HG03354 (cell line): ENCODE measurements around the gene SYCP2.
"Not testable (repeated sequence)": the region's sequence is repeated elsewhere in the genome, so short reads cannot be mapped to it uniquely, and the experiment has no call there.

ENCODE experiments used
- ATAC-seq: cut with Tn5 transposase; IDR thresholded peaks from one replicate; pipeline ENCODE4 v1.9.1; 2021; ENCODE audit warnings: mild to moderate bottlenecking; ENCODE audit not compliant: unreplicated experiment, poor library complexity, severe bottlenecking

The SYCP2 gene

GRCh38 chr20:59933296-59933848 lies at the start of gene SYCP2:
Gene SYCP2, minus strand, starts transcription at chr20:59933637. Its CDS starts 11,224 bp downstream, at chr20:59922413.
- ATAC-seq: peak; percentile 11

- ATAC-seq: no peak
These were observed 49.6 kb upstream of the SYCP2 start for GRCh38 chr20:59983076-59983475.

GRCh38 chr20:59977086-59977485 lies 43.6 kb upstream of the SYCP2 start:
- no peak for ATAC-seq

GRCh38 chr20:59976156-59976782 lies 42.8 kb upstream of the SYCP2 start:
- ATAC-seq: no peak

- no peak for ATAC-seq
These were observed 38.8 kb upstream of the SYCP2 start for GRCh38 chr20:59972037-59972801.

GRCh38 chr20:59971428-59971827 lies 38.0 kb upstream of the SYCP2 start:
- no peak for ATAC-seq

GRCh38 chr20:59966428-59966827 lies 33.0 kb upstream of the SYCP2 start:
- no peak for ATAC-seq

- ATAC-seq: no peak
These were observed 28.7 kb upstream of the SYCP2 start for GRCh38 chr20:59962155-59962554.

- ATAC-seq: no peak
These were observed 28.0 kb upstream of the SYCP2 start for GRCh38 chr20:59961423-59961822.

- ATAC-seq: no peak
These were observed 25.2 kb upstream of the SYCP2 start for GRCh38 chr20:59958626-59959025.

GRCh38 chr20:59958123-59958522 lies 24.7 kb upstream of the SYCP2 start, which contains the start of gene CDH26:
Gene CDH26, plus strand, starts transcription at chr20:59958423. Its CDS starts 304 bp downstream, at chr20:59958727.
- ATAC-seq: no peak

GRCh38 chr20:59957568-59957967 lies 24.1 kb upstream of the SYCP2 start:
- not testable (repeated sequence) for ATAC-seq

GRCh38 chr20:59955131-59955796 lies 21.8 kb upstream of the SYCP2 start:
- no peak for ATAC-seq

GRCh38 chr20:59954718-59955117 lies 21.3 kb upstream of the SYCP2 start:
- no peak for ATAC-seq

- ATAC-seq: no peak
These were observed 16.5 kb upstream of the SYCP2 start for GRCh38 chr20:59949911-59950310.

GRCh38 chr20:59948828-59949720 lies 15.6 kb upstream of the SYCP2 start:
- peak; percentile 66 for ATAC-seq

GRCh38 chr20:59948212-59948611 lies 14.8 kb upstream of the SYCP2 start:
- ATAC-seq: no peak

- ATAC-seq: no peak
These were observed 13.9 kb upstream of the SYCP2 start for GRCh38 chr20:59947376-59947775.

GRCh38 chr20:59945731-59946130 lies 12.3 kb upstream of the SYCP2 start:
- ATAC-seq: no peak
